HG03139 (cell line): ENCODE data around the gene LGALS8.

ENCODE experiments used
- ATAC-seq: cut with Tn5 transposase; IDR thresholded peaks from one replicate; pipeline ENCODE4 v1.9.1; 2021; ENCODE audit not compliant: unreplicated experiment

The LGALS8 gene

DNA sequence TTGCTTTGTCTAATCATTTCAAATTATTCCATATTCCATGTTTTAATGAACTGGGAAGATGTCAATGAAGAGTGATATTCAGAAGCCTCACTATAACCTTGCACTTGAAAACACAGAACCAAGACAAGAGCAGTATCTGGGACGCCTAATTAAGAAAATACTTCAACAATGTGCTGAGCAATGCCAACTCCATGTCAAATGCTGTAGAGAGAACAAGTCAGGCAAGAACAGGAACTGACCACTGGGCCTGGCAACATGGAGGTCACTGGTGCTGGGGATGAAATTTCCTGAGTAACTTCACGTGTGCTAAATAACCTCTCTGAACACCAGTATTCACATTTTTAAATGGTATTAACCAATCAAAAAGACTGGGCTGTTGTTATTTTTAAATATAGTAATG is 57.7 kb downstream of the LGALS8 start:
- ATAC-seq: no peak

DNA sequence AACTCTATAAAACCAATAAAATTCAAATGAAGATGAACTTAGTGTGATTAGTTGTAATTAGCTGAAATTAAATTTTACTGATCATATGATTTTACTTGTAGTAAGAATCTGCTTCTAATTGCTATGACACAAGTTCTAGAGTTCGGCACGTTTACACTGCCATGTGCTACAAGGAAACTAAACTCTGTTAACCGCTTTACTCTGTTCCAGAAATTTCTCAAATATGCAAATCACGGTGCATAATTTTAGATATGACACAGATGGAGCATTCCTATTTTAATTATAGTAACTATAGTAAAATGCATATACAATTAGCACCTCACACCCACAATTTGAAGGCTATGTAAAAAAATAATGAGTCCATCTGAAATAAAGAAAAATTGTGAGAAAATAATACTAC is 65.7 kb downstream of the LGALS8 start:
- ATAC-seq: no peak

DNA sequence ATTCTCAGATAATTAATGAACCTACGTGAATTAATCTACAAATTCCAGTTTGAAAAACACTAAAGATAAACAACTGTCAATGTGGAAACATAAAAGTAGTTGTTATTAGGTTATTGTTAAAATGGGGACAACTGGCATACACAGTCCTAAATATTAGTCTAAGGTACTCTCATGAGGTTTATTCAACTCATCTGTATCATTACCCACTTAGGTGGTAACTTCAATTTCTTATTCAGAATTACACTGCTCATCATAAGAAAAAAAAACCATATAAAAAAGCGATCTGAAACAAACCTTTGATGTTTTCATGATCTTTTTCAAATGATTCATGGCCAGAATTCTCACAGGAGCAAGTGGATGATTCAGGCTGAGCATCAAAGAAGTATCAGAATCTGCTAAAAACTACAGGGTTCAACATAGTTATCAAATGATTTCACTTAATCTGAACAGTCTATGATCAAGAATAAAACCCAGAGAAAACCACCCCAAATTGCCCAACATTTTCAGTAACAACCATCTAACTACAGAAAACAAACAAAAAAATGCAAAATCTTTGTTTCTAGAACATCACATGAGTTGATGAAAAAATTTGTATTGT is 66.9 kb downstream of the LGALS8 start:
- ATAC-seq: no peak

DNA sequence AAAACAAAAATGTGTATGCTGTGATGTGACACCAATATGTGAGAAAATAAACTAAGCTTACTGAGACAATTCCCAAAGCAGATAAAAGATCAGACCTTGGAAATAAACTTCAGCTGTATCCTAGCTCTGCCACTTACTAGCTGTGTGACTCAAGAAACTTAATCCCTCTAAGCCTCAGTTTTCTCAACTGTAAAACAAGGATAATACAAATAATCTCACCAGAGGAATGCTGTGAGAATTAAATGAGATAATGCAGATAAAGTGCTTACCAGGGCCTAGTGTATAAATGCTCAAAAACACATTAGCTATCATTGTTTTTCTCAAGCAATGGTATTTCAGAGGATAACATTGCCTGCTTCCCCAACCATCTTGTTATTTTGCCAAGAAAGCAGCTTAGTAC is 78.4 kb downstream of the LGALS8 start:
- ATAC-seq: no peak
